HL-60 (cell line): ENCODE data around the gene ITPKC.

ENCODE experiments used
- DNase-seq, 2 experiments: peaks; one replicate each; pipeline ENCODE4 v3.0.0-alpha.2; 2010 to 2020; ENCODE audit warnings: low read depth in 1 of 2, low spot score in 1 of 2
- H3K27ac ChIP-seq: fragments of 250-450 bp; sonication (Bioruptor Pico); replicated peaks from 2 replicates; pipeline ENCODE4 v1.5.1; 2020; ENCODE audit warnings: mild to moderate bottlenecking, moderate library complexity
- H3K27me3 ChIP-seq: fragments of 250-450 bp; sonication (Bioruptor Pico); 2 replicates; pipeline ENCODE4 v1.5.1; 2021; ENCODE audit warnings: mild to moderate bottlenecking, moderate library complexity; ENCODE audit not compliant: insufficient read depth, poor library complexity, severe bottlenecking
- H3K4me3 ChIP-seq: replicated peaks from 2 replicates; pipeline ENCODE4 v1.5.1; 2011; ENCODE audit warnings: mild to moderate bottlenecking, control low read depth, low read length; ENCODE audit not compliant: insufficient read depth
- CTCF ChIP-seq: IDR thresholded peaks from one replicate; pipeline ENCODE4 v1.5.1; 2011; ENCODE audit warnings: low read length, control low read depth, inconsistent platforms; ENCODE audit not compliant: insufficient read depth
- GABPA ChIP-seq: IDR thresholded peaks from 2 replicates; pipeline ENCODE4 v1.6.1; 2012; ENCODE audit warnings: low read depth
- POLR2AphosphoS5 ChIP-seq: IDR thresholded peaks from 2 replicates; pipeline ENCODE4 v1.6.1; 2012; ENCODE audit warnings: low read depth
- SPI1 ChIP-seq: IDR thresholded peaks from 2 replicates; pipeline ENCODE4 v1.6.1; 2012; ENCODE audit warnings: low read depth, mild to moderate bottlenecking, borderline replicate concordance
- TF ChIP-seq, protein P1 (sequence below): IDR thresholded peaks from 2 replicates; pipeline ENCODE4 v1.6.1; 2012; ENCODE audit warnings: low read depth; ENCODE audit not compliant: insufficient replicate concordance

ITPKC gene

DNA sequence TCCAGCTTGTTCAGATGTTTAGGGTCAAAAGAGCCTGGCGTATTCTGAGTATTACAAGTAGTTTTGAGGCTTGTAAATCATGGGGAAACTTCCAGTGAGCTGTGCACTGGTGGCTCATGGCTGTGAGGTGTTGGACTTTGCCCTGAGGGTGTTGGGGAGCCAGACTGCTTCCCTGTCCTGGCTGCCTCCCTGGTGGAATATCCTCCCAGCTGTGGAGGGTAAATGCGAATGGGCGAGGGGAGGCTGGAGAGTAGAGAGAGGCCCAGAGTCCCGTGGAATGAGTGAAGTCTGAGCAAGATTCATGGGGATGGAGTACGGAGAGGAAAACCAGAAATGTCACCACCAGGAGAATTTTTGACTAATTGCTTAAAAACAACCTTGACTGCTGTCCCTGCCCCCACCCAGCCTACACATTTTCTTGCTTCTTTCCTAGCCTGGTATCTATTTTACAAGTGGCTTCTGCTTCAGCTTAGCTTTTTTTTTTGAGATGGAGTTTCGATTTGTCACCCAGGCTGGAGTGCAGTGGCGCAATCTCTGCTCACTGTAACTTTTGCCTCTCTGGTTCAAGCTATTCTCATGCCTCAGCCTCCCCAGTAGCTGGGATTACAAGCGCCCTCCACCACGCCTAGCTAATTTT lies 37.8 kb downstream of the ITPKC start:
- DNase-seq = peak in 1 of 2 experiments; percentile 63
- TF ChIP-seq SPI1 = no peak
- no peak for TF ChIP-seq CTCF
- TF ChIP-seq, protein P1, sequence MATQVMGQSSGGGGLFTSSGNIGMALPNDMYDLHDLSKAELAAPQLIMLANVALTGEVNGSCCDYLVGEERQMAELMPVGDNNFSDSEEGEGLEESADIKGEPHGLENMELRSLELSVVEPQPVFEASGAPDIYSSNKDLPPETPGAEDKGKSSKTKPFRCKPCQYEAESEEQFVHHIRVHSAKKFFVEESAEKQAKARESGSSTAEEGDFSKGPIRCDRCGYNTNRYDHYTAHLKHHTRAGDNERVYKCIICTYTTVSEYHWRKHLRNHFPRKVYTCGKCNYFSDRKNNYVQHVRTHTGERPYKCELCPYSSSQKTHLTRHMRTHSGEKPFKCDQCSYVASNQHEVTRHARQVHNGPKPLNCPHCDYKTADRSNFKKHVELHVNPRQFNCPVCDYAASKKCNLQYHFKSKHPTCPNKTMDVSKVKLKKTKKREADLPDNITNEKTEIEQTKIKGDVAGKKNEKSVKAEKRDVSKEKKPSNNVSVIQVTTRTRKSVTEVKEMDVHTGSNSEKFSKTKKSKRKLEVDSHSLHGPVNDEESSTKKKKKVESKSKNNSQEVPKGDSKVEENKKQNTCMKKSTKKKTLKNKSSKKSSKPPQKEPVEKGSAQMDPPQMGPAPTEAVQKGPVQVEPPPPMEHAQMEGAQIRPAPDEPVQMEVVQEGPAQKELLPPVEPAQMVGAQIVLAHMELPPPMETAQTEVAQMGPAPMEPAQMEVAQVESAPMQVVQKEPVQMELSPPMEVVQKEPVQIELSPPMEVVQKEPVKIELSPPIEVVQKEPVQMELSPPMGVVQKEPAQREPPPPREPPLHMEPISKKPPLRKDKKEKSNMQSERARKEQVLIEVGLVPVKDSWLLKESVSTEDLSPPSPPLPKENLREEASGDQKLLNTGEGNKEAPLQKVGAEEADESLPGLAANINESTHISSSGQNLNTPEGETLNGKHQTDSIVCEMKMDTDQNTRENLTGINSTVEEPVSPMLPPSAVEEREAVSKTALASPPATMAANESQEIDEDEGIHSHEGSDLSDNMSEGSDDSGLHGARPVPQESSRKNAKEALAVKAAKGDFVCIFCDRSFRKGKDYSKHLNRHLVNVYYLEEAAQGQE = no peak
- no peak for TF ChIP-seq GABPA
- no peak for TF ChIP-seq POLR2AphosphoS5
- Histone ChIP-seq H3K27ac (no peak overlapping the region), H3K4me3 (peak overlapping the region; percentile 31), H3K27me3 (no peaks in the 10 kb centered on the region)

DNA sequence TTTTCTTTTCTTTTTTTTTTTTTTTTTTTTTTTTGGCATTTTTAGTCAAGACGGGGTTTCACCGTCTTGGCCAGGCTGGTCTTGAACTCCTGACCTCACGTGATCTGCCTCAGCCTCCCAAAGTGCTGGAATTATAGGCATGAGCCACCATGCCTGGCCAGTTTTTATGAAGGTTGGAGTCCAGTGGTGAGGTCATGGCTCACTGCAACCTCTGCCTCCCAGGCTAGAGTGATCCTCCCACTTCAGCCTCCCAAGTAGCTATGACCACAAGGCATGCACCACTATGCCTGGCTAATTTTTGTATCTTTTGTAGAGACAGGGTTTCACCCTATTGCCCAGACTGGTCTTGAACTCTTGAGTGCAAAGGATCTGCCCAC lies 38.3 kb downstream of the ITPKC start:
- no peak overlapping the region for H3K4me3 ChIP-seq
- H3K27ac ChIP-seq = no peak overlapping the region
- no peaks in the 10 kb centered on the region for H3K27me3 ChIP-seq
- DNase-seq = no peak
- TF ChIP-seq, protein P1 = no peak
- no peak for TF ChIP-seq GABPA
- TF ChIP-seq SPI1 = no peak
- TF ChIP-seq POLR2AphosphoS5 = no peak
- no peak for TF ChIP-seq CTCF

DNA sequence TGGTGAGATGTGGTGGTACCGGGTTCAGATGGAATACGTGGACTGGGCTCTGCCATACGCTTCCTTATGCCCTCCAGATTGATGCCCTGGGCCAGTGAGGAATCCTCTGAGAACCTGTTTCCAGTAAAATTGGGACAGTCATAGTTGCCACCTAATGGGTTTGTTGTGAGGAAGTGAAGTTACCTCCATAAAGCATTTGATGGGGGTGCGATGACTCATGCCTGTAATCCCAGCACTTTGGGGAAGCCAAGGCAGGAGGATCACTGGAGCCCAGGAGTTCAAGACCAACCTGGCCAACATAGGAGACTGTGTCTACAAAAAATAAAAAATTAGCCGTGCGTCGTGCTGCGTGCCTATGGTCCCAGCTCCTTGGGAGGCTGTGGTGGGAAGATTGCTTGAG lies 38.9 kb downstream of the ITPKC start:
- Histone ChIP-seq H3K27me3 (no peaks in the 10 kb centered on the region), H3K27ac (no peak overlapping the region), H3K4me3 (no peak overlapping the region)
- no peak for DNase-seq
- TF ChIP-seq SPI1 (no peak), GABPA (no peak), CTCF (no peak), POLR2AphosphoS5 (no peak)
- TF ChIP-seq, protein P1 = no peak
